K562 (cell line): ENCODE results near the gene RXRA. TPM values are rescaled to one million over a fixed set of nuclear protein-coding genes. Genes with fewer than 3 reads are reported as not detected.

ENCODE experiments used
- CSDE1 ChIP-seq, 2 experiments: fragments of 450-650 bp; IDR thresholded peaks; 2 replicates each; pipeline ENCODE4 v1.6.1; 2016; ENCODE audit warnings: mild to moderate bottlenecking in 1 of 2
- HCFC1 ChIP-seq: IDR thresholded peaks from 2 replicates; pipeline ENCODE4 v1.6.1; 2012; ENCODE audit warnings: low read depth, low read length, improper control_type of control experiment
- KDM2B ChIP-seq: fragments of 250-450 bp; sonication (Bioruptor Pico); IDR thresholded peaks from 2 replicates; pipeline ENCODE4 v1.8.0; 2021; ENCODE audit warnings: mild to moderate bottlenecking, moderate library complexity
- NCOA4 ChIP-seq: fragments of 450-650 bp; IDR thresholded peaks from 2 replicates; pipeline ENCODE4 v1.6.1; 2018; ENCODE audit warnings: mild to moderate bottlenecking; ENCODE audit not compliant: partially characterized antibody
- PHF8 ChIP-seq: fragments of 200-600 bp; sonication (generic); IDR thresholded peaks from 2 replicates; pipeline ENCODE4 v1.6.1; 2012; ENCODE audit warnings: mixed run types, mild to moderate bottlenecking, inconsistent platforms, low read length, moderate library complexity, borderline replicate concordance
- PHTF2 ChIP-seq: fragments of 250-450 bp; sonication (Bioruptor Pico); IDR thresholded peaks from 2 replicates; pipeline ENCODE4 v1.5.0; 2021; ENCODE audit warnings: mild to moderate bottlenecking
- PRMT5 ChIP-seq: sonication (generic); formaldehyde crosslinking; IDR thresholded peaks from 2 replicates; pipeline ENCODE4 v1.5.0; 2020; ENCODE audit warnings: missing genetic modification reagents
- RBM14 ChIP-seq: fragments of 200-400 bp; formaldehyde crosslinking; IDR thresholded peaks from 2 replicates; pipeline ENCODE4 v1.6.1; 2018; ENCODE audit warnings: low read depth, mild to moderate bottlenecking, low read length, moderate library complexity, borderline replicate concordance; ENCODE audit not compliant: insufficient read depth
- RBM17 ChIP-seq: fragments of 200-400 bp; formaldehyde crosslinking; IDR thresholded peaks from 2 replicates; pipeline ENCODE4 v1.6.1; 2017; ENCODE audit warnings: low read depth, mild to moderate bottlenecking, low read length, borderline replicate concordance
- XRCC5 ChIP-seq: fragments of 200-400 bp; formaldehyde crosslinking; IDR thresholded peaks from 2 replicates; pipeline ENCODE4 v1.6.1; 2017; ENCODE audit warnings: low read depth, mild to moderate bottlenecking, low read length
- ZFP36 ChIP-seq: fragments of 150-350 bp; IDR thresholded peaks from 2 replicates; pipeline ENCODE4 v1.6.1; 2018; ENCODE audit warnings: low read length, low read depth; ENCODE audit not compliant: partially characterized antibody
- ZKSCAN3 ChIP-seq: fragments of 250-450 bp; sonication (Bioruptor Pico); IDR thresholded peaks from 2 replicates; pipeline ENCODE4 v1.4.0; 2020
- ZNF197 ChIP-seq: fragments of 200-800 bp; sonication (Bioruptor generic); IDR thresholded peaks from 2 replicates; pipeline ENCODE4 v1.6.1; 2016; ENCODE audit warnings: low read depth, missing genetic modification characterization, missing compliant biosample characterization
- ZNF830 ChIP-seq: fragments of 250-450 bp; sonication (Bioruptor Pico); IDR thresholded peaks from 2 replicates; pipeline ENCODE4 v1.5.0; 2021; ENCODE audit warnings: mild to moderate bottlenecking
- ZSCAN29 ChIP-seq: fragments of 450-650 bp; IDR thresholded peaks from 2 replicates; pipeline ENCODE4 v1.6.1; 2017
- polyA plus RNA-seq, 8 experiments: library from polyadenylated mRNA; depleted of rRNA in 4 of 8; stranded (reverse) in 5 of 8; unstranded in 3 of 8; fragments of >200 nt; fragmentation: Nextera tagmentation in 2 of 8; fragmentation: Illumina TruSeq in 1 of 8; extraction: Ambion mirVana in 2 of 8; extraction: Trizol in 1 of 8; gene quantifications; 2 replicates each; pipeline versions ENCODE4 v1.2.1 to v1.2.3, GENCODE V29; 2011 to 2014; ENCODE audit warnings: inconsistent platforms in 1 of 8, missing spikeins in 1 of 8
- total RNA-seq, 7 experiments: library from RNA; depleted of rRNA in 6 of 7; stranded (reverse); fragments of >200 nt in 6 of 7; fragmentation: Illumina TruSeq in 2 of 7; extraction: Trizol in 2 of 7; gene quantifications; 2 replicates each; pipeline versions ENCODE4 v1.2.1 to v1.2.3, GENCODE V29; 2011 to 2021; ENCODE audit warnings: low replicate concordance in 1 of 7
- TF ChIP-seq, protein P1 (sequence below): sonication (generic); formaldehyde crosslinking; IDR thresholded peaks from 2 replicates; pipeline ENCODE4 v1.8.1; 2023; ENCODE audit warnings: mild to moderate bottlenecking, missing genetic modification reagents
- TF ChIP-seq, protein P2 (sequence below), 2 experiments: fragments of 450-650 bp in 1 of 2; IDR thresholded peaks; 2 replicates each; pipeline ENCODE4 v1.6.1; 2011 to 2017; ENCODE audit warnings: low read depth in 2 of 2, antibody characterized with exemption in 1 of 2, borderline replicate concordance in 1 of 2, low read length in 1 of 2, mild to moderate bottlenecking in 1 of 2, mixed read lengths in 1 of 2; ENCODE audit not compliant: control insufficient read depth in 1 of 2
- TF ChIP-seq, protein P3 (sequence below): fragments of 450-650 bp; formaldehyde crosslinking; IDR thresholded peaks from 2 replicates; pipeline ENCODE4 v1.4.0; 2020; ENCODE audit warnings: mild to moderate bottlenecking, moderate library complexity
- TF ChIP-seq, protein P4 (sequence below): IDR thresholded peaks from 3 replicates; pipeline ENCODE4 v1.6.1; 2011; ENCODE audit warnings: borderline replicate concordance, mild to moderate bottlenecking; ENCODE audit not compliant: insufficient read length, insufficient read depth

Gene RXRA
- total and polyA plus RNA-seq, 9 of the 15 experiments (the other 6 are each of a cell fraction or from before 2014, with no cell fraction given), result 0.35 to 23.6 (median 4.6) TPM

DNA sequence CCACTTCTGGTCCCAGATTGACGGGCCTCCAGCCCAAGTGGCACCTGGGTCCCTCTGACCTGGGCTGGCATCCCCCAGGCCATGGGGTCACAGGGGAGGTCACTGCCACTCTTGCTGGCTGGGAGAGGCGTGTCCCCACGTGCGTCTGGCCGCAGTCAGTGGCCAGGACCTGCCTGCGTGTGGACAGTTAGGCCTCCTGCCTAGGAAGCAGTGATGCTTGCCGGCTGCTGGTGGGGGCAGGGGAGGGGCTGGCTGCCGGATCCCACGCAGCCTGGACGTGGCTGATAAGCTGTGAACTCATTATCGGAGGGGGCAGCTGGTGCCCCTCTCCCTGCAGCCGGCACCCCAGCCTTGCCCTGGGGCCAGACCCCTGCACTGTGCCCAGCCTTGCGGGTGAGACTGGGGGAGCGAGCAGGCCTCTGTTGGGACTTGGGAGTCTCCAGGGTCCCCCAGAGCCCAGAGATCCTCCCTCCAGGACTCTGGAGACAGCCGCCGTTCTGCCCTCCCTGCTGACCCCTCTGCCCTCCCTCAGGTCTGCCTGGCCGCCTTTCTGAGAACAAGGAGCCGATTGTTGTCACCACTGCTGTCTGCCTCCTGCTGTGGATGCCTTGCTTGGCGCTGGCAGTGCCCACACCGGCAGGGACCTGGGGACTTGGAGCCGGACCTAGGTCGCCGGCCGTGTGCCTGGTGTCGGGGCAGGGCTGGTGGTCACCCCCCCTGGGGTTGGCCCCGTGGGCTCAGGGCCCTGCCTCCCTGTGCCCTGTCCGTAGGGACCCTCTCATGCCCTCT, 12.3 kb downstream of the RXRA start (continued):
- TF ChIP-seq CSDE1 (IDR thresholded peaks at IDR 0.05) (no peak), ZKSCAN3 (CRISPR knock-in tag) (no peak), ZSCAN29 (no peak), PHF8 (no peak), KDM2B (CRISPR knock-in tag) (no peak), ZNF830 (CRISPR knock-in tag) (0 out of 2 replicates have a peak, but pooled peaks have one; percentile 23), RBM14 (no peak), ZFP36 (no peak), PRMT5 (no peak), NCOA4 (no peak), ZNF197 (CRISPR knock-in tag) (peak; percentile 87), PHTF2 (CRISPR knock-in tag) (no peak), XRCC5 (peak; percentile 63; the same call in 1 of the 2 replicates), RBM17 (no peak), HCFC1 (0 out of 2 replicates have a peak, but pooled peaks have one; percentile 43)
- TF ChIP-seq, protein P1, sequence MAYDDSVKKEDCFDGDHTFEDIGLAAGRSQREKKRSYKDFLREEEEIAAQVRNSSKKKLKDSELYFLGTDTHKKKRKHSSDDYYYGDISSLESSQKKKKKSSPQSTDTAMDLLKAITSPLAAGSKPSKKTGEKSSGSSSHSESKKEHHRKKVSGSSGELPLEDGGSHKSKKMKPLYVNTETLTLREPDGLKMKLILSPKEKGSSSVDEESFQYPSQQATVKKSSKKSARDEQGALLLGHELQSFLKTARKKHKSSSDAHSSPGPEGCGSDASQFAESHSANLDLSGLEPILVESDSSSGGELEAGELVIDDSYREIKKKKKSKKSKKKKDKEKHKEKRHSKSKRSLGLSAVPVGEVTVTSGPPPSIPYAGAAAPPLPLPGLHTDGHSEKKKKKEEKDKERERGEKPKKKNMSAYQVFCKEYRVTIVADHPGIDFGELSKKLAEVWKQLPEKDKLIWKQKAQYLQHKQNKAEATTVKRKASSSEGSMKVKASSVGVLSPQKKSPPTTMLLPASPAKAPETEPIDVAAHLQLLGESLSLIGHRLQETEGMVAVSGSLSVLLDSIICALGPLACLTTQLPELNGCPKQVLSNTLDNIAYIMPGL (CRISPR knock-in tag), result no peak
- TF ChIP-seq, protein P2, sequence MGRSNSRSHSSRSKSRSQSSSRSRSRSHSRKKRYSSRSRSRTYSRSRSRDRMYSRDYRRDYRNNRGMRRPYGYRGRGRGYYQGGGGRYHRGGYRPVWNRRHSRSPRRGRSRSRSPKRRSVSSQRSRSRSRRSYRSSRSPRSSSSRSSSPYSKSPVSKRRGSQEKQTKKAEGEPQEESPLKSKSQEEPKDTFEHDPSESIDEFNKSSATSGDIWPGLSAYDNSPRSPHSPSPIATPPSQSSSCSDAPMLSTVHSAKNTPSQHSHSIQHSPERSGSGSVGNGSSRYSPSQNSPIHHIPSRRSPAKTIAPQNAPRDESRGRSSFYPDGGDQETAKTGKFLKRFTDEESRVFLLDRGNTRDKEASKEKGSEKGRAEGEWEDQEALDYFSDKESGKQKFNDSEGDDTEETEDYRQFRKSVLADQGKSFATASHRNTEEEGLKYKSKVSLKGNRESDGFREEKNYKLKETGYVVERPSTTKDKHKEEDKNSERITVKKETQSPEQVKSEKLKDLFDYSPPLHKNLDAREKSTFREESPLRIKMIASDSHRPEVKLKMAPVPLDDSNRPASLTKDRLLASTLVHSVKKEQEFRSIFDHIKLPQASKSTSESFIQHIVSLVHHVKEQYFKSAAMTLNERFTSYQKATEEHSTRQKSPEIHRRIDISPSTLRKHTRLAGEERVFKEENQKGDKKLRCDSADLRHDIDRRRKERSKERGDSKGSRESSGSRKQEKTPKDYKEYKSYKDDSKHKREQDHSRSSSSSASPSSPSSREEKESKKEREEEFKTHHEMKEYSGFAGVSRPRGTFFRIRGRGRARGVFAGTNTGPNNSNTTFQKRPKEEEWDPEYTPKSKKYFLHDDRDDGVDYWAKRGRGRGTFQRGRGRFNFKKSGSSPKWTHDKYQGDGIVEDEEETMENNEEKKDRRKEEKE (IDR thresholded peaks at IDR 0.05; ENCODE audit: borderline replicate concordance in 1 of 2, control insufficient read depth in 1 of 2, low read depth in 2 of 2, low read length in 1 of 2), result no peak
- TF ChIP-seq, protein P3, sequence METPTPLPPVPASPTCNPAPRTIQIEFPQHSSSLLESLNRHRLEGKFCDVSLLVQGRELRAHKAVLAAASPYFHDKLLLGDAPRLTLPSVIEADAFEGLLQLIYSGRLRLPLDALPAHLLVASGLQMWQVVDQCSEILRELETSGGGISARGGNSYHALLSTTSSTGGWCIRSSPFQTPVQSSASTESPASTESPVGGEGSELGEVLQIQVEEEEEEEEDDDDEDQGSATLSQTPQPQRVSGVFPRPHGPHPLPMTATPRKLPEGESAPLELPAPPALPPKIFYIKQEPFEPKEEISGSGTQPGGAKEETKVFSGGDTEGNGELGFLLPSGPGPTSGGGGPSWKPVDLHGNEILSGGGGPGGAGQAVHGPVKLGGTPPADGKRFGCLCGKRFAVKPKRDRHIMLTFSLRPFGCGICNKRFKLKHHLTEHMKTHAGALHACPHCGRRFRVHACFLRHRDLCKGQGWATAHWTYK (CRISPR knock-in tag), result peak; percentile 83; the same call in 1 of the 2 replicates
- TF ChIP-seq, protein P4, sequence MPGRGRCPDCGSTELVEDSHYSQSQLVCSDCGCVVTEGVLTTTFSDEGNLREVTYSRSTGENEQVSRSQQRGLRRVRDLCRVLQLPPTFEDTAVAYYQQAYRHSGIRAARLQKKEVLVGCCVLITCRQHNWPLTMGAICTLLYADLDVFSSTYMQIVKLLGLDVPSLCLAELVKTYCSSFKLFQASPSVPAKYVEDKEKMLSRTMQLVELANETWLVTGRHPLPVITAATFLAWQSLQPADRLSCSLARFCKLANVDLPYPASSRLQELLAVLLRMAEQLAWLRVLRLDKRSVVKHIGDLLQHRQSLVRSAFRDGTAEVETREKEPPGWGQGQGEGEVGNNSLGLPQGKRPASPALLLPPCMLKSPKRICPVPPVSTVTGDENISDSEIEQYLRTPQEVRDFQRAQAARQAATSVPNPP, result no peak
